WERI-Rb-1 (cell line): ENCODE data around the gene DNAH11.
"Not testable (repeated sequence)": the region's sequence is repeated elsewhere in the genome, so short reads cannot be mapped to it uniquely, and the experiment has no call there.

Source experiments
- DNase-seq: peaks from one replicate; pipeline ENCODE4 v3.0.0-alpha.2; 2020
- H3K27ac ChIP-seq: fragments of 250-450 bp; sonication (Bioruptor Pico); 2 replicates; pipeline ENCODE4 v1.5.1; 2020; ENCODE audit warnings: mild to moderate bottlenecking, moderate library complexity
- H3K27me3 ChIP-seq: fragments of 250-450 bp; sonication (Bioruptor Pico); 2 replicates; pipeline ENCODE4 v1.5.1; 2021; ENCODE audit warnings: mild to moderate bottlenecking, low read depth, moderate library complexity; ENCODE audit not compliant: insufficient read depth, severe bottlenecking
- H3K36me3 ChIP-seq: fragments of 250-450 bp; sonication (Bioruptor Pico); 2 replicates; pipeline ENCODE4 v1.5.1; 2020; ENCODE audit warnings: mild to moderate bottlenecking, moderate library complexity
- H3K4me3 ChIP-seq: 2 replicates; pipeline ENCODE4 v1.5.1; 2011; ENCODE audit warnings: low read depth, mild to moderate bottlenecking, control low read depth, low read length
- H3K9me3 ChIP-seq: fragments of 250-450 bp; sonication (Bioruptor Pico); 2 replicates; pipeline ENCODE4 v1.5.1; 2021; ENCODE audit warnings: mild to moderate bottlenecking, moderate library complexity; ENCODE audit not compliant: severe bottlenecking
- TF ChIP-seq, protein P1 (sequence below): IDR thresholded peaks from 2 replicates; pipeline ENCODE4 v1.5.1; 2011; ENCODE audit warnings: low read depth, mild to moderate bottlenecking, control low read depth, inconsistent platforms, low read length

The DNAH11 gene

DNA sequence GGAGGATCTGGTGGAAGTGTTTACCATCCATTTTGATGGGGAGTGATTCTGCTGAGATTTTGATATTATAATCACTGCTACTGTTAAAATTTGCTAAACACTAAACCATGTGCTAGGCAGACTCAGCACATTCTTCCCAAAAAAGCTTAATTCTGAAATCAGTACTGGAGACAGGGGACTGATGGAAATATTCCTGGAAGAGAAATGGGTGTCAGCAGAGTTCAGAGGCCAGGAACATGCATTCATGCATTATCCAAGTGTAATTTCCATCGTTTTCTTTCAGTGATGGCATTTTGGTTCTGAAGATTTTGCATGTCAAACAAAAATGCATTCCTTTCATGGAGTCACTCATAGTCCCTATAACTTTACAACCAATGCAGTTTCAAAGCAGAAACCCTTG, 323.9 kb downstream of the DNAH11 start:
- Histone ChIP-seq H3K27ac (no peak overlapping the region), H3K9me3 (no peaks in the 10 kb centered on the region), H3K4me3 (no peak overlapping the region), H3K36me3 (no peaks in the 10 kb centered on the region), H3K27me3 (no peaks in the 10 kb centered on the region)
- TF ChIP-seq, protein P1, sequence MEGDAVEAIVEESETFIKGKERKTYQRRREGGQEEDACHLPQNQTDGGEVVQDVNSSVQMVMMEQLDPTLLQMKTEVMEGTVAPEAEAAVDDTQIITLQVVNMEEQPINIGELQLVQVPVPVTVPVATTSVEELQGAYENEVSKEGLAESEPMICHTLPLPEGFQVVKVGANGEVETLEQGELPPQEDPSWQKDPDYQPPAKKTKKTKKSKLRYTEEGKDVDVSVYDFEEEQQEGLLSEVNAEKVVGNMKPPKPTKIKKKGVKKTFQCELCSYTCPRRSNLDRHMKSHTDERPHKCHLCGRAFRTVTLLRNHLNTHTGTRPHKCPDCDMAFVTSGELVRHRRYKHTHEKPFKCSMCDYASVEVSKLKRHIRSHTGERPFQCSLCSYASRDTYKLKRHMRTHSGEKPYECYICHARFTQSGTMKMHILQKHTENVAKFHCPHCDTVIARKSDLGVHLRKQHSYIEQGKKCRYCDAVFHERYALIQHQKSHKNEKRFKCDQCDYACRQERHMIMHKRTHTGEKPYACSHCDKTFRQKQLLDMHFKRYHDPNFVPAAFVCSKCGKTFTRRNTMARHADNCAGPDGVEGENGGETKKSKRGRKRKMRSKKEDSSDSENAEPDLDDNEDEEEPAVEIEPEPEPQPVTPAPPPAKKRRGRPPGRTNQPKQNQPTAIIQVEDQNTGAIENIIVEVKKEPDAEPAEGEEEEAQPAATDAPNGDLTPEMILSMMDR, result no peak
- DNase-seq, result no peak

DNA sequence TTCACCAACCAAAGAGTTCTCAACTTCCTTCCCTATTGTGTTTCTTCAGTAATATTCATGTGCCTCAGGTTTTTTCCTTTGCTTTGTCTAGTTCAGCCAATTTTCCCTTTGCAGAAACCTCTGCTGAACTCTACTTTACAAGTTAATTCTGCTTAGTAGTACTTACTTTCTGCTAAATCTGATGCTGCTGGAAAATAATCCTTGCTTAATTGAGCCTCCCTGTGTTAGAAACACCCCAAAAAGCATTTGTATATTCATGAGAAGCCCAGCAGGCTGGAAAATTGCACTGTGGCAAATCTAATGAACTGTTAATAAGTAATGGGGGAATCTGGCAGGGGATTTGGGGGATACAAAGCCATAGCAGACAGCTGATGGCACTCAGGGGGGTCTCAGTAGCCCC, 324.4 kb downstream of the DNAH11 start:
- no peak for DNase-seq
- H3K36me3 ChIP-seq, result no peaks in the 10 kb centered on the region
- no peaks in the 10 kb centered on the region for H3K9me3 ChIP-seq
- no peak overlapping the region for H3K27ac ChIP-seq
- H3K4me3 ChIP-seq, result no peak overlapping the region
- H3K27me3 ChIP-seq, result no peaks in the 10 kb centered on the region
- TF ChIP-seq, protein P1, result no peak

DNA sequence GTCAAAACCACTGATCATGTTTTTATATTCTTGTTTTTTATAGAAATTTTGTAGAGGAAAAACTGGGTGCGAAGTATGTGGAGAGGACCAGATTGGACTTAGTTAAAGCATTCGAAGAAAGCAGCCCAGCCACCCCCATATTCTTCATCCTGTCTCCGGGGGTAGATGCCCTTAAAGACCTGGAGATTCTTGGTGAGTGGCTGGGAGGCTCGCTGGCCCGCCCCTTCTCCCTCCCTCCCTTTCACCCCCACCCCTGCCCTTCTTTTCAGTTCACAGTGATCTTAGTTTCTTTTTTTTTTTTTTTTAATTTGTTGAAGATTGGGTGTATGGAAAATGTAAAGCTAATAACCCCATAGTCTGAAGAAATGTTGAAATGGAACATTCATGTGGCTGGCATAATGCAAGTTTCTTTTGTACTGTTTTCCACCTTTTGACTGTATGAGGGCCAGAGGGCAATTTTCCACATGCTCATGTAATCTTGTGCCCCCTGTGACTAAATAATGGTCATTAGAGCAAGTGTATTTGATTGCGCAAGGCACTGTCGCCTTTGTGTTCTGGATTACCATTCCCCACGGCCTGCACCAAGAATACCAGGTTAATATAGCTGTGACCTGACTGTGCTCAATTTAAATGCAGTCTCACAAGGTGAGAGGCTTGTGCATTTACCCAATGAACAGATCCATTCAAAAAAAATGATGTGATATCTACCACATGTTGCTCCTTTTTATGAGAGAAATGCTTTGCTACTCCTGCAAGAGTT, 325.2 kb downstream of the DNAH11 start:
- Histone ChIP-seq H3K4me3 (no peak overlapping the region), H3K36me3 (no peaks in the 10 kb centered on the region), H3K27me3 (no peaks in the 10 kb centered on the region), H3K9me3 (no peaks in the 10 kb centered on the region), H3K27ac (no peak overlapping the region)
- TF ChIP-seq, protein P1, result no peak
- DNase-seq, result no peak

DNA sequence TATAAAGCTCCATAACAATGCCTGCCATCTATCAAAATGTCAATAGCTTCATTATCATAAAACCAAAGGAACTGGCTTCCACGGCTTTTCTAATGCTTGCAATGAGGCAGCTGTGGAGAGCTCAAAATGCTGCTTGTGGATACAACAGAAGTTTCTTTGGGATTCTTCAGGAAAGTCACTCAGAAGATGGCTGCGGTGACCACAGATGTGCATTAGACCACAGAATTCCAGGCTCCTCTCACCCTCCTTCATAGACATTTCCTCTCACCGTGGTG, 325.7 kb downstream of the DNAH11 start:
- H3K27ac ChIP-seq, result no peak overlapping the region
- DNase-seq, result no peak
- no peaks in the 10 kb centered on the region for H3K36me3 ChIP-seq
- no peaks in the 10 kb centered on the region for H3K27me3 ChIP-seq
- TF ChIP-seq, protein P1, result no peak
- H3K9me3 ChIP-seq, result no peaks in the 10 kb centered on the region
- no peak overlapping the region for H3K4me3 ChIP-seq

DNA sequence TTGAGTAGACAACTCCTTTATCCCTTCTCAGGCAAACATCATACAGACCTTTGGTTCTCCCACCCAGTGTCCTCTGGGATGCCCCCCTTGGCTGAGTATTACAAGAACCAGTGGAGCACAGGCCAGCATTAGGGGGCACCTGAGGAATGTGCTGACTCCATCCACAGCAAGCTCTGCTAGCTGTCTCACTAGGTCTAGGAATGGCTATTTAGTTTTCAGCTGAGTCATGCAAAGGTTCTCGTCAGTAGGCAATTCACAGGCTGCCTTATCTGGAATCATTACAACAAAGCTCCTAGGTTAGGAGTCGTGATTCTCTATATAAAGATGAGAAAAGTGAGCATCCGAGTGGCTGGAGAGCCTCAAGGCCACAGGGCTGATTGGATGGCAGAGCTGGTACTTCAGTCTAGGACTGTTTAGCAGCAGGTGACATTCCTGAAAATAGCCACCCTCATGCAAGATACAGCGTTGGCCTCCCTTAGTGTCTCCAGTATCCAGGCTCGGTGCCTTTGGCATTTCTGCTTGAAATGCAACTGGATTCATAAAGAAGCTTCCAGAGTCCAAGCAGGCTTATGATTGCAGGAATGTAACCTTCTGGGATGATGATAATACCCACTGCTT, 327.1 kb downstream of the DNAH11 start:
- TF ChIP-seq, protein P1, result no peak
- Histone ChIP-seq H3K27me3 (no peaks in the 10 kb centered on the region), H3K27ac (no peak overlapping the region), H3K9me3 (no peaks in the 10 kb centered on the region), H3K36me3 (no peaks in the 10 kb centered on the region), H3K4me3 (no peak overlapping the region)
- DNase-seq, result no peak

DNA sequence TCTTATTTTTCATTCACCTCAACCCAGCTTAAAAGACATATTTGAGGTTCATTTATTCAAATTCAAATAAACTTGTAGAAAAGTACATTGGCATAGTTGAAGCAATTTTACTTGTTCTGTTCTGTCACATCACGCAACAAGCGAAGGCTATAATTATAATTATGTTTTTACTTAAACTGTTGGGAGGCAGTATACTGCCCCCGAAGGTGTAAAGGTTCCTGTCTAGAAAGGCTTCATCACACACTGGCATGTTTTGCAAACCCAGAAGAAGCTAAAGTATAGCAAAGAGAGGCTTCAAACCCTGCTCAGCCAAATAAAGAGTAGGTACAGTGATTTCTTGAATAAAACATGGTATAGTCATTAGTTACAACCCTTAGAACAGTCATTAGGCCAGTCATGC, 340.2 kb downstream of the DNAH11 start:
- TF ChIP-seq, protein P1, result 0 out of 2 replicates have a peak, but pooled peaks have one; percentile 1
- DNase-seq, result no peak
- Histone ChIP-seq H3K36me3 (no peaks in the 10 kb centered on the region), H3K27ac (no peak overlapping the region), H3K27me3 (no peaks in the 10 kb centered on the region), H3K4me3 (no peak overlapping the region), H3K9me3 (no peaks in the 10 kb centered on the region)

DNA sequence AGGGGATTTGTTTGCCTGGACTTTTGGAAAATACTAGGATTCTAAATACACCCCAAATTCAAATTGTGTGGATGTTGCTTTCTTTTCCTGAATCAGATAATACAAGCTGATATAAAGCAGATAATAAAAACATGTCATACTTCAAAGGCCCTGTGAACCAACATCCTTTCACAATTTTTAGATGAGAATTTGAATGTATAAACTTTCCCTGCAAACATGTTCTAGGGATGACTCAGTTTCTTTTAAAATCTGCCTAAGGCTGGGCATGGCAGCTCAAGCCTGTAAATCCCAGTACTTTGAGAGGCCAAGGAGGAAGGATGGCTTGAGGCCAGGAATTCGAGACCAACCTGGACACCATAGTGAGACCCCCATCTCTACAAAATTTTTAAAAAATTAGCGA, 340.7 kb downstream of the DNAH11 start:
- H3K36me3 ChIP-seq, H3K27me3 ChIP-seq, DNase-seq, H3K9me3 ChIP-seq, H3K4me3 ChIP-seq, H3K27ac ChIP-seq: not testable (repeated sequence)
